Epithelial cell of esophagus (primary cell): ENCODE results near the gene FOXG1.

Experiments
- DNase-seq: peaks from one replicate; pipeline ENCODE4 v3.0.0; 2010; ENCODE audit warnings: low read depth
- H3K4me3 ChIP-seq: 2 replicates; pipeline ENCODE4 v1.5.1; 2011; ENCODE audit warnings: mild to moderate bottlenecking, low read length, control low read depth
- CTCF ChIP-seq: IDR thresholded peaks from 2 replicates; pipeline ENCODE4 v1.5.1; 2011; ENCODE audit warnings: low read depth, mild to moderate bottlenecking, low read length, control low read depth, inconsistent platforms; ENCODE audit not compliant: insufficient read depth; ENCODE audit errors: missing control alignments

Gene FOXG1

GRCh38 chr14:28778138-28779117 lies 11.8 kb downstream of the FOXG1 start:
- H3K4me3 ChIP-seq, result no peak overlapping the region
- TF ChIP-seq CTCF, result no peak
- DNase-seq, result no peak

GRCh38 chr14:28779456-28779855 lies 12.9 kb downstream of the FOXG1 start:
- H3K4me3 ChIP-seq, result no peak overlapping the region
- TF ChIP-seq CTCF, result no peak
- no peak for DNase-seq

GRCh38 chr14:28780843-28781820 lies 14.5 kb downstream of the FOXG1 start:
- TF ChIP-seq CTCF, result no peak
- DNase-seq, result no peak
- no peak overlapping the region for H3K4me3 ChIP-seq

- DNase-seq, result no peak
- no peak for TF ChIP-seq CTCF
These were observed 15.7 kb downstream of the FOXG1 start for GRCh38 chr14:28782301-28782700.

GRCh38 chr14:28783664-28784063 lies 17.1 kb downstream of the FOXG1 start:
- H3K4me3 ChIP-seq, result no peak overlapping the region
- no peak for TF ChIP-seq CTCF
- no peak for DNase-seq

More at GRCh38 chr14:28782301-28782700, 15.7 kb downstream of the FOXG1 start:
- no peak overlapping the region for H3K4me3 ChIP-seq

GRCh38 chr14:28784096-28785048 lies 17.8 kb downstream of the FOXG1 start:
- H3K4me3 ChIP-seq, result no peak overlapping the region
- DNase-seq, result no peak
- no peak for TF ChIP-seq CTCF
